CD14-positive monocyte (primary cell): Measurements from ENCODE around the gene OR10V1. TPM values are rescaled to one million over a fixed set of nuclear protein-coding genes. Genes with fewer than 3 reads are reported as not detected.

Experiments used
- DNase-seq, 3 donors: peaks; one replicate each; pipeline ENCODE4 v3.0.0-alpha.2; 2011 to 2022
- H2AFZ ChIP-seq: 2 replicates; pipeline ENCODE4 v1.6.0; 2012; ENCODE audit warnings: mild to moderate bottlenecking, low read depth, low read length, inconsistent platforms; ENCODE audit not compliant: insufficient read depth, poor library complexity, severe bottlenecking
- H3K27ac ChIP-seq, 2 donors: 1 replicate in 1 of 2; 2 replicates in 1 of 2; pipeline ENCODE4 v1.5.1; 2012 to 2013; ENCODE audit warnings: low read length in 2 of 2, control low read depth in 1 of 2, inconsistent platforms in 1 of 2, low read depth in 1 of 2, mild to moderate bottlenecking in 1 of 2
- H3K27me3 ChIP-seq, 2 donors: one replicate each; pipeline versions ENCODE4 v1.6.0 to v1.6.1; 2011 to 2013; ENCODE audit warnings: low read length in 2 of 2; ENCODE audit not compliant: control insufficient read depth in 2 of 2, insufficient read depth in 2 of 2
- H3K36me3 ChIP-seq, 2 donors: replicated peaks in 1 of 2; 1 replicate in 1 of 2; 2 replicates in 1 of 2; pipeline versions ENCODE4 v1.5.1 to v1.6.1; 2012 to 2013; ENCODE audit warnings: low read length in 2 of 2, control low read depth in 1 of 2, inconsistent platforms in 1 of 2, mild to moderate bottlenecking in 1 of 2; ENCODE audit not compliant: insufficient read depth in 2 of 2, control insufficient read depth in 1 of 2
- H3K4me1 ChIP-seq, 2 donors: 1 replicate in 1 of 2; 2 replicates in 1 of 2; pipeline versions ENCODE4 v1.5.1 to v1.6.1; 2012 to 2013; ENCODE audit warnings: low read length in 2 of 2, control low read depth in 1 of 2, inconsistent platforms in 1 of 2, mild to moderate bottlenecking in 1 of 2, moderate library complexity in 1 of 2; ENCODE audit not compliant: insufficient read depth in 2 of 2, control insufficient read depth in 1 of 2
- H3K4me2 ChIP-seq: replicated peaks from 2 replicates; pipeline ENCODE3; 2012; ENCODE audit warnings: low read length, moderate library complexity, mild to moderate bottlenecking; ENCODE audit not compliant: poor library complexity, severe bottlenecking; ENCODE audit errors: extremely low read depth
- H3K4me3 ChIP-seq, 3 experiments: fragments of 200-600 bp in 1 of 3; sonication (generic) in 1 of 3; replicated peaks in 1 of 3; 1 replicate in 2 of 3; 2 replicates in 1 of 3; pipeline ENCODE4 v1.5.1; 2011 to 2013; ENCODE audit warnings: low read length in 3 of 3, mild to moderate bottlenecking in 3 of 3, control low read depth in 2 of 3, low read depth in 2 of 3, inconsistent platforms in 1 of 3, moderate library complexity in 1 of 3
- H3K79me2 ChIP-seq: 2 replicates; pipeline ENCODE4 v1.6.0; 2012; ENCODE audit warnings: mild to moderate bottlenecking, control low read depth, inconsistent platforms, low read length, moderate library complexity; ENCODE audit not compliant: insufficient read depth
- H3K9ac ChIP-seq: 2 replicates; pipeline ENCODE4 v1.6.0; 2017; ENCODE audit warnings: low read length, mild to moderate bottlenecking; ENCODE audit not compliant: insufficient read depth, poor library complexity, severe bottlenecking
- H3K9me3 ChIP-seq, 2 donors: replicated peaks in 1 of 2; 1 replicate in 1 of 2; 2 replicates in 1 of 2; pipeline versions ENCODE4 v1.5.1 to v1.6.1; 2012 to 2013; ENCODE audit warnings: low read length in 2 of 2, control low read depth in 1 of 2; ENCODE audit not compliant: control insufficient read depth in 1 of 2, insufficient read depth in 1 of 2
- H4K20me1 ChIP-seq: 2 replicates; pipeline ENCODE4 v1.6.0; 2012; ENCODE audit warnings: mild to moderate bottlenecking, low read length, control low read depth, moderate library complexity; ENCODE audit not compliant: insufficient read depth
- H3K27ac Mint-ChIP-seq, 7 donors: one replicate each; pipeline ENCODE4 v1.8.0; 2020; ENCODE audit warnings: mild to moderate bottlenecking in 7 of 7, mixed read lengths in 7 of 7, moderate library complexity in 6 of 7, inconsistent platforms in 2 of 7
- H3K27me3 Mint-ChIP-seq, 3 donors: one replicate each; pipeline ENCODE4 v1.8.0; 2021 to 2022; ENCODE audit warnings: low read depth in 3 of 3, mild to moderate bottlenecking in 3 of 3, mixed read lengths in 3 of 3, moderate library complexity in 3 of 3, inconsistent platforms in 1 of 3
- H3K36me3 Mint-ChIP-seq, 2 donors: one replicate each; pipeline ENCODE4 v1.8.0; 2020; ENCODE audit warnings: mixed read lengths in 2 of 2, inconsistent platforms in 1 of 2, mild to moderate bottlenecking in 1 of 2
- H3K4me1 Mint-ChIP-seq: one replicate; pipeline ENCODE4 v1.8.0; 2020; ENCODE audit warnings: mild to moderate bottlenecking, mixed read lengths
- H3K4me3 Mint-ChIP-seq, 2 donors: one replicate each; pipeline ENCODE4 v1.8.0; 2020; ENCODE audit warnings: mild to moderate bottlenecking in 2 of 2, mixed read lengths in 2 of 2, moderate library complexity in 1 of 2
- H3K9me3 Mint-ChIP-seq, 7 donors: one replicate each; pipeline ENCODE4 v1.8.0; 2020 to 2022; ENCODE audit warnings: mixed read lengths in 7 of 7, mild to moderate bottlenecking in 6 of 7, moderate library complexity in 6 of 7, inconsistent platforms in 2 of 7
- WGBS: methylation state at CpG from one replicate; pipeline ENCODE4 v1.1.5; 2013; ENCODE audit warnings: missing lambda C conversion rate; ENCODE audit not compliant: insufficient coverage; 5-methylcytosine and 5-hydroxymethylcytosine counted together
- intact Hi-C, 2 donors: fragments of 100-400 bp; cut with micrococcal nuclease; formaldehyde crosslinking; loops; one replicate each; pipeline versions ENCODE4 v1.15.0 to v1.15.1; 2023
- polyA plus RNA-seq, 3 donors: library from polyadenylated mRNA; depleted of rRNA in 1 of 3; unstranded in 2 of 3; stranded (reverse) in 1 of 3; fragments of 300-500 nt in 2 of 3; fragments of >200 nt in 1 of 3; fragmentation: Illumina TruSeq in 2 of 3; gene quantifications; 1 replicate in 2 of 3; 2 replicates in 1 of 3; pipeline ENCODE4 v1.2.3, GENCODE V29; 2012 to 2021
- TF ChIP-seq, protein P1 (sequence below): fragments of 200-600 bp; IDR thresholded peaks from one replicate; pipeline ENCODE4 v1.8.0; 2022; ENCODE audit warnings: antibody characterized with exemption, mild to moderate bottlenecking

Gene OR10V1
- polyA plus RNA-seq, 3 donors: not detected

DNA sequence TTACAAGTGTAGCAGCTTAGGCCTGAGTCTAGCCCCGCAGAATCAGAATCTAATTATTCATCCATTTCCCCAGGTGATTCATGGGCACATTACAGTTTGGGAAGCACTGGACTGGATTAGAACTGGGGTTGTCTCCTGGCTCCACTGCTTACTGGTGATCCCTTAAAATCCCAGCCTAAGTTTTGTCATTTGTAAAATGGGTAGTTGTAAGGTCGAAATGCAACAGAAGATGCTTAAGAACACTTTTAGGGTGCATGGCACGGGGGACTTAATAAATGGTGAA is 42.9 kb upstream of the OR10V1 start:
- no peak overlapping the region for H2AFZ ChIP-seq
- peak in 2 of 3 donors; percentile 32 to 56 for DNase-seq
- peaks cover 0 to 33% of the 10 kb centered on the region in 2 donors for H3K36me3 ChIP-seq
- Mint-ChIP-seq H3K4me3 (peak overlapping the region; percentile 90 to 96), H3K27ac (peak overlapping the region; percentile 86 to 95 (median 92)), H3K9me3 (no peaks in the 10 kb centered on the region), H3K27me3 (no peaks in the 10 kb centered on the region), H3K36me3 (peaks cover 31 to 41% of the 10 kb centered on the region in 2 donors), H3K4me1 (peaks cover 47% of the 10 kb centered on the region)
- H3K9ac ChIP-seq: no peak overlapping the region
- no peaks in the 10 kb centered on the region for H3K9me3 ChIP-seq
- TF ChIP-seq, protein P1, sequence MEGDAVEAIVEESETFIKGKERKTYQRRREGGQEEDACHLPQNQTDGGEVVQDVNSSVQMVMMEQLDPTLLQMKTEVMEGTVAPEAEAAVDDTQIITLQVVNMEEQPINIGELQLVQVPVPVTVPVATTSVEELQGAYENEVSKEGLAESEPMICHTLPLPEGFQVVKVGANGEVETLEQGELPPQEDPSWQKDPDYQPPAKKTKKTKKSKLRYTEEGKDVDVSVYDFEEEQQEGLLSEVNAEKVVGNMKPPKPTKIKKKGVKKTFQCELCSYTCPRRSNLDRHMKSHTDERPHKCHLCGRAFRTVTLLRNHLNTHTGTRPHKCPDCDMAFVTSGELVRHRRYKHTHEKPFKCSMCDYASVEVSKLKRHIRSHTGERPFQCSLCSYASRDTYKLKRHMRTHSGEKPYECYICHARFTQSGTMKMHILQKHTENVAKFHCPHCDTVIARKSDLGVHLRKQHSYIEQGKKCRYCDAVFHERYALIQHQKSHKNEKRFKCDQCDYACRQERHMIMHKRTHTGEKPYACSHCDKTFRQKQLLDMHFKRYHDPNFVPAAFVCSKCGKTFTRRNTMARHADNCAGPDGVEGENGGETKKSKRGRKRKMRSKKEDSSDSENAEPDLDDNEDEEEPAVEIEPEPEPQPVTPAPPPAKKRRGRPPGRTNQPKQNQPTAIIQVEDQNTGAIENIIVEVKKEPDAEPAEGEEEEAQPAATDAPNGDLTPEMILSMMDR: no peak
- 13% methylated on average over 2 of the region's 3 CpGs for WGBS
- peaks cover 56% of the 10 kb centered on the region for H4K20me1 ChIP-seq
- H3K4me1 ChIP-seq: peaks cover 31 to 38% of the 10 kb centered on the region in 2 donors
- H3K27me3 ChIP-seq: no peaks in the 10 kb centered on the region
- peaks cover 61% of the 10 kb centered on the region for H3K79me2 ChIP-seq
- H3K27ac ChIP-seq: peak overlapping the region in 1 of 2 donors; percentile 87
- peak overlapping the region in 2 of 3 experiments; percentile 82 to 94 for H3K4me3 ChIP-seq
- peak overlapping the region; percentile 99 for H3K4me2 ChIP-seq
- intact Hi-C loops: loop anchor here (10.0 kb wide), 1 partner anchor 92 kb away; the partner anchor contains the start of gene PATL1 (in 2 of the 2)

DNA sequence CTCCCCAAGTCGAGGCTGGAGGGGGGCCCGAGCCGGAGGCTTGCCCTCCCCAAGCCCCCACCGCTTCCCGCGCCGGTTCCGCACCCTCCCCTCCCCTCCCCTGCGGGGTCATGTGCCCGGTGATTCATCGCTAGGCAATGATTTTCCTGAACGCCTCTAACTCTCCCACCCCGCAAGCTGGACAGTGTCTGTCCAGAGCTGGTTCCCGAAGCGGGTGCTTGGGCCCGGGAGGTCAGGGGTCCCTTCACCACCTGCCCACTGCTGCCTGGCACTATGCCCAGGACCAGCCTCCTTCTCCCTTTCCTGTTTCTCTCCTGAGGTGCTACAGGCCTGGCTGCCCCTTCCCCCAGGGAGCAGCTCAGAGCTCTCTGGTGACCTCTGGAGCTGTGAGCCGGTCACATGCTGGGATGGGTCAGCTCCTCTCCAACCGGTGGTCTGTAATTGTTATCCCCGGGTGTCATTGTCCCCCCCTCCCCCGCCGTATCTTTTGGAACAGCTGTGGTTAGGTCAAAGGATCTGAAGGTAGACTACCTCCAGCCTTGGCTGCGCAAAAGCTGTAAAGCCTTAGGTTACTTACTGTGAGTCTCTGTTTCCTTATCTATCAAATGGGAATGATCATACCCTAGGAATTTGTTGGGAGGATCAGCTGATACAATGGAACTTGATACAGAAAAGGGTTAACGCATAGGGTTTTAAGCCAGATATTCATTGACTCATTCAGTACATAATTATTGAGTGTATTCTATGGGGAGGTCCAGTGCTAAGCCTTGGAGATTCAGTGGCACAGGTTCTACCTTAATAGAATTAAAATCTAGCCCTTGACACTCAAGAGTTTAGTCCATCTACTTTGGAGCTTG is 42.3 kb upstream of the OR10V1 start:
- Histone ChIP-seq H3K36me3 (peaks cover 0 to 28% of the 10 kb centered on the region in 2 donors), H4K20me1 (peaks cover 50% of the 10 kb centered on the region), H3K27me3 (no peaks in the 10 kb centered on the region), H3K79me2 (peaks cover 56% of the 10 kb centered on the region), H2AFZ (peak overlapping the region; percentile 99), H3K4me3 (peak overlapping the region; percentile 63 to 94 (median 82)), H3K9me3 (no peaks in the 10 kb centered on the region), H3K4me1 (peaks cover 31 to 38% of the 10 kb centered on the region in 2 donors), H3K4me2 (peak overlapping the region; percentile 99), H3K9ac (peak overlapping the region; percentile 91), H3K27ac (peak overlapping the region; percentile 77 to 87)
- WGBS: 0% methylated on average over 15 of the region's 23 CpGs
- peaks cover 43% of the 10 kb centered on the region for H3K4me1 Mint-ChIP-seq
- H3K36me3 Mint-ChIP-seq: peaks cover 26 to 36% of the 10 kb centered on the region in 2 donors
- H3K4me3 Mint-ChIP-seq: peak overlapping the region; percentile 90 to 96
- H3K27ac Mint-ChIP-seq: peak overlapping the region; percentile 86 to 95 (median 92)
- intact Hi-C loops: loop anchor here (2.0 to 10.0 kb wide), 3 partner anchors 15 to 91 kb away; partner anchors contain the start of gene PATL1 (in 2 of the 2)
- TF ChIP-seq, protein P1: no peak
- DNase-seq: peak; percentile 74 to 88 (median 76)
- no peaks in the 10 kb centered on the region for H3K9me3 Mint-ChIP-seq
- no peaks in the 10 kb centered on the region for H3K27me3 Mint-ChIP-seq
